ENCODE measurements around the gene ASAP3.

Gene ASAP3

DNA sequence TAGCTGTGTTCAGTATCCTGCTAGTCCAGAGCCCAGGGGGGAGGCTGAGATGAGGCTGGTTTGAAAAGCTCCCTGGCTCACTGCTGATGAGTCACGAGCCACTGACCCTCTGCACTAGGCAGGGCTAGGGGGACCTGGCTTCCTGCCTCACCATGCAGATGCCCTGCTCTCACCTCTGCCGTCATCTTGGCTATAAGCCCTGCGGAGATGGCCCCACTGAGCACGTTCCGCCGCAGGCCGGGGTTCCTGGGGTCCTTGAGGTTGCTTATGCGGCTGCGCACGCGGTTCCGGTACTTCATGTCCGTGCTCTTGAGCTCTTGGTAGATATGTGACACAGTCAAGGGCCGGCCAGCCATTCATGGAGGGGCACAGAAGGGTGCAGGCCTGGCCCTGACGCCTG lies 90.3 kb downstream of the ASAP3 start:
- H3K4me1 ChIP-seq (ENCODE audit: control insufficient read depth, insufficient read depth, low read length) = no peaks in the 10 kb centered on the region
- H3K4me3 ChIP-seq (ENCODE audit: low read depth, low read length) = no peak overlapping the region
- no peaks in the 10 kb centered on the region for H3K9me3 ChIP-seq (ENCODE audit: control insufficient read depth, insufficient read depth, low read depth, low read length)
- TF ChIP-seq, protein P1, sequence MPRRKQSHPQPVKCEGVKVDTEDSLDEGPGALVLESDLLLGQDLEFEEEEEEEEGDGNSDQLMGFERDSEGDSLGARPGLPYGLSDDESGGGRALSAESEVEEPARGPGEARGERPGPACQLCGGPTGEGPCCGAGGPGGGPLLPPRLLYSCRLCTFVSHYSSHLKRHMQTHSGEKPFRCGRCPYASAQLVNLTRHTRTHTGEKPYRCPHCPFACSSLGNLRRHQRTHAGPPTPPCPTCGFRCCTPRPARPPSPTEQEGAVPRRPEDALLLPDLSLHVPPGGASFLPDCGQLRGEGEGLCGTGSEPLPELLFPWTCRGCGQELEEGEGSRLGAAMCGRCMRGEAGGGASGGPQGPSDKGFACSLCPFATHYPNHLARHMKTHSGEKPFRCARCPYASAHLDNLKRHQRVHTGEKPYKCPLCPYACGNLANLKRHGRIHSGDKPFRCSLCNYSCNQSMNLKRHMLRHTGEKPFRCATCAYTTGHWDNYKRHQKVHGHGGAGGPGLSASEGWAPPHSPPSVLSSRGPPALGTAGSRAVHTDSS (tag by site-specific recombination; IDR thresholded peaks at IDR 0.05) = no peak
- TF ChIP-seq ZNF521 (tag by site-specific recombination; IDR thresholded peaks at IDR 0.05) (no peak), ZBTB20 (tag by site-specific recombination; IDR thresholded peaks at IDR 0.05) (no peak), HOXA7 (CRISPR knock-in tag; IDR thresholded peaks at IDR 0.05; ENCODE audit: borderline replicate concordance) (no peak), ZFHX2 (tag by site-specific recombination; conservative IDR thresholded peaks at IDR 0.05) (no peak), ZNF169 (tag by site-specific recombination; IDR thresholded peaks at IDR 0.05) (no peak), ZNF600 (tag by site-specific recombination; IDR thresholded peaks at IDR 0.05) (no peak), ZNF677 (tag by site-specific recombination; IDR thresholded peaks at IDR 0.05) (no peak), ZNF23 (tag by site-specific recombination; IDR thresholded peaks at IDR 0.05; ENCODE audit: borderline replicate concordance) (no peak)
- TF ChIP-seq, protein P2, sequence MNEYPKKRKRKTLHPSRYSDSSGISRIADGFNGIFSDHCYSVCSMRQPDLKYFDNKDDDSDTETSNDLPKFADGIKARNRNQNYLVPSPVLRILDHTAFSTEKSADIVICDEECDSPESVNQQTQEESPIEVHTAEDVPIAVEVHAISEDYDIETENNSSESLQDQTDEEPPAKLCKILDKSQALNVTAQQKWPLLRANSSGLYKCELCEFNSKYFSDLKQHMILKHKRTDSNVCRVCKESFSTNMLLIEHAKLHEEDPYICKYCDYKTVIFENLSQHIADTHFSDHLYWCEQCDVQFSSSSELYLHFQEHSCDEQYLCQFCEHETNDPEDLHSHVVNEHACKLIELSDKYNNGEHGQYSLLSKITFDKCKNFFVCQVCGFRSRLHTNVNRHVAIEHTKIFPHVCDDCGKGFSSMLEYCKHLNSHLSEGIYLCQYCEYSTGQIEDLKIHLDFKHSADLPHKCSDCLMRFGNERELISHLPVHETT (tag by site-specific recombination; IDR thresholded peaks at IDR 0.05) = no peak
- ChIA-PET POLR2A (interaction anchor here (2.2 kb wide), 1 partner anchor 10 kb away, joined by 6 read pairs; no protein-coding TSS in a partner anchor), CTCF (interaction anchor here (3.4 kb wide), 1 partner anchor 10 kb away, joined by 17 read pairs; no protein-coding TSS in a partner anchor)
- H3K36me3 ChIP-seq (ENCODE audit: control insufficient read depth in 2 of 2, insufficient read depth in 1 of 2, low read length in 2 of 2) = no peaks in the 10 kb centered on the region
- H3K27ac ChIP-seq (ENCODE audit: extremely low read depth, low read depth, low read length) = no peak overlapping the region

DNA sequence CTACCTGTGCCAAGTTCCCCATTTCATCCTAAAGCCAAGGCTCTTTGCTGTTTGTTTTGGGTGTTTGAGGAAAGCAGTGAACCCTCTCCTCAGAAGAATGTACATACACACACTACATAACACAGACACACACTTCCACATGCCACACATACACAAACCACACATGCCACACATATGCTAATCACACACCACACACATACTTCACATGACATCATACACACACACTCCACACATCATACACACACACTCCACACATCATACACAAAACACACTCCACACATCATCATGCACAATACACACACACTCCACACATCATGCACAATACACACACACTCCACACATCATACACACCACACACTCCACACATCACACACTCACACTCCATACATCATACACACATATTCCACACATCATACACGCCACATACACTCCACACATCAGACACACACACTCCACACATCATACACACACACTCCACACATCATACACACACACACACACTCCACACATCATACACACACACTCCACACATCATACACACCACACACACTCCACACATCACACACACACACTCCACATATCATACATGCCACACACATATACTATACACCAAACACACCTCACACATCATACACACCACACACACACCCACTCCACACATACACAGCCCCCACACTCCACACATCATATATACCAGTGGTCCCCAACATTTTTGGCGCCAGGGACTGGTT lies 91.7 kb downstream of the ASAP3 start:
- ChIA-PET POLR2A (no interaction called here), CTCF (interaction anchor here (3.4 kb wide), 1 partner anchor 11 kb away, joined by 17 read pairs; no protein-coding TSS in a partner anchor)
- H3K4me3 ChIP-seq (ENCODE audit: low read depth, low read length) = no peak overlapping the region
- TF ChIP-seq, protein P3, sequence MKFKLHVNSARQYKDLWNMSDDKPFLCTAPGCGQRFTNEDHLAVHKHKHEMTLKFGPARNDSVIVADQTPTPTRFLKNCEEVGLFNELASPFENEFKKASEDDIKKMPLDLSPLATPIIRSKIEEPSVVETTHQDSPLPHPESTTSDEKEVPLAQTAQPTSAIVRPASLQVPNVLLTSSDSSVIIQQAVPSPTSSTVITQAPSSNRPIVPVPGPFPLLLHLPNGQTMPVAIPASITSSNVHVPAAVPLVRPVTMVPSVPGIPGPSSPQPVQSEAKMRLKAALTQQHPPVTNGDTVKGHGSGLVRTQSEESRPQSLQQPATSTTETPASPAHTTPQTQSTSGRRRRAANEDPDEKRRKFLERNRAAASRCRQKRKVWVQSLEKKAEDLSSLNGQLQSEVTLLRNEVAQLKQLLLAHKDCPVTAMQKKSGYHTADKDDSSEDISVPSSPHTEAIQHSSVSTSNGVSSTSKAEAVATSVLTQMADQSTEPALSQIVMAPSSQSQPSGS (tag by site-specific recombination; IDR thresholded peaks at IDR 0.05; ENCODE audit: low read depth) = 0 out of 2 replicates have a peak, but pooled peaks have one; percentile 45
- TF ChIP-seq ZNF16 (tag by site-specific recombination; IDR thresholded peaks at IDR 0.05; ENCODE audit: low read depth) = no peak
- no peak overlapping the region for H3K27ac ChIP-seq (ENCODE audit: extremely low read depth, low read depth, low read length)
- H3K9me3 ChIP-seq (ENCODE audit: control insufficient read depth, insufficient read depth, low read depth, low read length) = no peaks in the 10 kb centered on the region
- H3K36me3 ChIP-seq (ENCODE audit: control insufficient read depth in 2 of 2, insufficient read depth in 1 of 2, low read length in 2 of 2) = no peaks in the 10 kb centered on the region
- no peaks in the 10 kb centered on the region for H3K4me1 ChIP-seq (ENCODE audit: control insufficient read depth, insufficient read depth, low read length)

DNA sequence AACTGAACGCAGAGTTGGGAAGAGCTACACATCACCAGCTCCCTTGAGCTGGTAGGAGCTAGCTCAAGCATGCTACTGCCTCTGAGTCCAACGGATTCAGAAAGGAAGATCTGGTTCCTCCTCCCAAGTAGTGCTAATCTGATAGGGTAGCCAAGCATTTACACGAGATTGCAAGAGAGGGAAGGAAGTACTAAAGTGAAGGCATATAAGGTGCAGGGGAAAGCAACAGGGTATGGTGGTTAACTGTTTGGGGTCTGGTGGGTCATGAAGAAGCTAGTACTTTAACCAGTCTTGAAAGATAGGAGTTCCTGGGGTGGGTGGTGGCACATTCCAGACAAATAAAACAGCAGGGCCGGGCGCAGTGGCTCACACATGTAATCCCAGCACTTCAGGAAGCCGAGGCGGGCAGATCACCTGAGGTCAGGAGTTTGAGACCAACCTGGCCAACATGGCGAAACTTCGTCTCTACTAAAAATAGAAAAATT lies 94.1 kb downstream of the ASAP3 start:
- no peak for TF ChIP-seq ZNF366 (tag by site-specific recombination; conservative IDR thresholded peaks at IDR 0.05)
- ChIA-PET CTCF (interaction anchor here (0.6 to 2.7 kb wide), 2 partner anchors 14 to 180 kb away, joined by 3 to 12 read pairs; no protein-coding TSS in a partner anchor), POLR2A (interaction anchor here (0.9 kb wide), 1 partner anchor 46 kb away, joined by 3 read pairs; the partner anchor contains the start of gene HNRNPR)
- Histone ChIP-seq H3K4me1 (ENCODE audit: control insufficient read depth, insufficient read depth, low read length) (no peaks in the 10 kb centered on the region), H3K4me3 (ENCODE audit: low read depth, low read length) (no peak overlapping the region), H3K9me3 (ENCODE audit: control insufficient read depth, insufficient read depth, low read depth, low read length) (no peaks in the 10 kb centered on the region), H3K36me3 (ENCODE audit: control insufficient read depth in 2 of 2, insufficient read depth in 1 of 2, low read length in 2 of 2) (no peaks in the 10 kb centered on the region), H3K27ac (ENCODE audit: extremely low read depth, low read depth, low read length) (no peak overlapping the region)
